ENCODE results near the gene BICRA. TPM values are rescaled to one million over a fixed set of nuclear protein-coding genes. Genes with fewer than 3 reads are reported as not detected.

BICRA gene
- total RNA-seq, 2 experiments from 2014 or later: 4.4 to 16.0 TPM

DNA sequence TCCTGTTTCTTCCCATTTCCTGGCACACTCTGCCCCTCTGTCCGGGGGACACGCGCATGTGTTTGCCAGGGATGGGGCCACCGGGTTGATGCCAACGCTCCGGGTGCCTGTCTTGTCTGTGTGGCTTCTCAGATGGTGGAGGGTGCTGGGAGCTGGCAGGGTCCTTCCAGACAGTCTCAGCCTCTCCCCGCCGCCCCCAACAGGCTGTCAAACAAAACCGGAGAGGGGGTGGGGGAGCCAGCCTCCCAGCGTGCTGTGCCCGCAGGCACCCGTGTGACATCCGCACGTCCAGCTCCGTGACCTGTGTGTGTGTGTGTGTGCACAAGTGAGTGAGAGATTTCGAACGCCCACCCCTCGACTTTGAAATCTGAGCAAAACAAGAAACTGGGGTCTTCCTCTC lies 93.7 kb downstream of the BICRA start:
- peaks cover 36% of the 10 kb centered on the region for H3K36me3 ChIP-seq (ENCODE audit: insufficient read depth, low read length)
- no peak overlapping the region for H3K27ac ChIP-seq (ENCODE audit: low read depth, low read length, poor library complexity, severe bottlenecking)
- no peak overlapping the region for H3K4me2 ChIP-seq (ENCODE audit: low read length)
- no peaks in the 10 kb centered on the region for H3K9me2 ChIP-seq (ENCODE audit: insufficient read depth, low read length)
- ChIA-PET POLR2A (no interaction called here), CTCF (ENCODE audit: unreplicated experiment) (no interaction called here)
- no peaks in the 10 kb centered on the region; the same call in 1 of the 2 replicates for H4K20me1 ChIP-seq (ENCODE audit: insufficient read depth, low read length)
- no peaks in the 10 kb centered on the region for H3K79me2 ChIP-seq (ENCODE audit: insufficient read depth, low read depth, low read length)
- no peak overlapping the region for H3K4me3 ChIP-seq (ENCODE audit: low read depth, low read length, poor library complexity, severe bottlenecking)
- no peaks in the 10 kb centered on the region for H3K9me3 ChIP-seq (ENCODE audit: low read length)
- peaks cover 4% of the 10 kb centered on the region for H3K4me1 ChIP-seq (ENCODE audit: insufficient read depth, low read length, poor library complexity, severe bottlenecking)
- TF ChIP-seq, protein P1, sequence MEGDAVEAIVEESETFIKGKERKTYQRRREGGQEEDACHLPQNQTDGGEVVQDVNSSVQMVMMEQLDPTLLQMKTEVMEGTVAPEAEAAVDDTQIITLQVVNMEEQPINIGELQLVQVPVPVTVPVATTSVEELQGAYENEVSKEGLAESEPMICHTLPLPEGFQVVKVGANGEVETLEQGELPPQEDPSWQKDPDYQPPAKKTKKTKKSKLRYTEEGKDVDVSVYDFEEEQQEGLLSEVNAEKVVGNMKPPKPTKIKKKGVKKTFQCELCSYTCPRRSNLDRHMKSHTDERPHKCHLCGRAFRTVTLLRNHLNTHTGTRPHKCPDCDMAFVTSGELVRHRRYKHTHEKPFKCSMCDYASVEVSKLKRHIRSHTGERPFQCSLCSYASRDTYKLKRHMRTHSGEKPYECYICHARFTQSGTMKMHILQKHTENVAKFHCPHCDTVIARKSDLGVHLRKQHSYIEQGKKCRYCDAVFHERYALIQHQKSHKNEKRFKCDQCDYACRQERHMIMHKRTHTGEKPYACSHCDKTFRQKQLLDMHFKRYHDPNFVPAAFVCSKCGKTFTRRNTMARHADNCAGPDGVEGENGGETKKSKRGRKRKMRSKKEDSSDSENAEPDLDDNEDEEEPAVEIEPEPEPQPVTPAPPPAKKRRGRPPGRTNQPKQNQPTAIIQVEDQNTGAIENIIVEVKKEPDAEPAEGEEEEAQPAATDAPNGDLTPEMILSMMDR (conservative IDR thresholded peaks at IDR 0.05; ENCODE audit: low read length): no peak
- TF ChIP-seq EZH2phosphoT487 (IDR thresholded peaks at IDR 0.05; ENCODE audit: borderline replicate concordance, low read depth, low read length): no peak
- DNase-seq (ENCODE audit: low spot score): no peak
- H2AFZ ChIP-seq (ENCODE audit: low read length): no peak overlapping the region
- intact Hi-C loops (cut with micrococcal nuclease; ENCODE audit: unreplicated experiment): no loop called here
- BruUV-seq (replicated peaks): TSS peak; percentile 94

DNA sequence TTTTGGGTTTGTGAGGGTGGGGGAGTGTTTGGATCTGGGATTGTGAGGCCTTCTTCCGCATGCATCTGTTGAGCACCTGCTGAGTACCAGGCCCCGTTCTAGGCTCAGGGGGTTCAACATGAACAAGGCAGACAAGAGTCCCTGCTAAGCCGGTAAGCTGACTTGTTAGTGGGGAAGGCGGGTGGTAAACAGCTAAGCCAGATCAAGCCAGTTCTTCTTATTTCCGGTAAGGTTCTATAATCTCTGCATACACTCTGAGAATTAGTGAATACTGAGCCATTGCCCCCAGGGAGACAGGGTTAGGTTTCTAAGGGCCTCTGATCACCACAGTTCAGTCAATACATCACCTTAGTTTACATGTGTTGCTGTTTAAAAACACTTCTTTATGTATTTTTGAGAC lies 94.4 kb downstream of the BICRA start:
- no TSS peak for BruUV-seq (replicated peaks)
- intact Hi-C loops (cut with micrococcal nuclease; ENCODE audit: unreplicated experiment): no loop called here
- Histone ChIP-seq H3K4me2 (ENCODE audit: low read length) (no peak overlapping the region), H2AFZ (ENCODE audit: low read length) (no peak overlapping the region), H3K79me2 (ENCODE audit: insufficient read depth, low read depth, low read length) (no peaks in the 10 kb centered on the region), H3K27ac (ENCODE audit: low read depth, low read length, poor library complexity, severe bottlenecking) (no peak overlapping the region), H3K9me3 (ENCODE audit: low read length) (no peaks in the 10 kb centered on the region), H3K4me1 (ENCODE audit: insufficient read depth, low read length, poor library complexity, severe bottlenecking) (no peaks in the 10 kb centered on the region), H3K9me2 (ENCODE audit: insufficient read depth, low read length) (no peaks in the 10 kb centered on the region), H3K36me3 (ENCODE audit: insufficient read depth, low read length) (peaks cover 36% of the 10 kb centered on the region), H3K4me3 (ENCODE audit: low read depth, low read length, poor library complexity, severe bottlenecking) (no peak overlapping the region), H4K20me1 (ENCODE audit: insufficient read depth, low read length) (no peaks in the 10 kb centered on the region; the same call in 1 of the 2 replicates)
- POLR2A ChIA-PET: no interaction called here
- no peak for TF ChIP-seq EZH2phosphoT487 (IDR thresholded peaks at IDR 0.05; ENCODE audit: borderline replicate concordance, low read depth, low read length)
- TF ChIP-seq, protein P1 (conservative IDR thresholded peaks at IDR 0.05; ENCODE audit: low read length): no peak
- CTCF ChIA-PET (ENCODE audit: unreplicated experiment): no interaction called here
- DNase-seq (ENCODE audit: low spot score): no peak

DNA sequence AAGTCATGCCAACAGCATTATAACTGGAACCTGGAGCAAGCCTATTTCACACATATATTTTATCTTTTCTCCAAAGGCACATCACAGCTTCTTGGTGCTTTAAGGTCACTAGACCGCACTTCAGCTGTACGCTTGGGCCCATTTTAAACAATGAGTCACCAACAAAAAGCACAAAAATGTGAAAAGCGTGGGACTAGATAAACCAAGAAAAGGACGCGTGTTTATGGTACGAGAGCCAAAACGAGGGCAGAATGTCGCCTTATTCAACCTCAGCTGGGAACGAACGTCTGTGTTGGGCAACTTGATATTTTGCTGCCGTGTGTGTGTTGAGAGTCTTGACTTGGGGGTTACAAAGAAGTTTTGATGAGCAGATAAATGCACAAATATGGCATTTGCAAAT lies 95.1 kb downstream of the BICRA start:
- Histone ChIP-seq H3K36me3 (ENCODE audit: insufficient read depth, low read length) (peaks cover 29% of the 10 kb centered on the region), H3K9me3 (ENCODE audit: low read length) (no peaks in the 10 kb centered on the region), H3K4me2 (ENCODE audit: low read length) (no peak overlapping the region), H3K27ac (ENCODE audit: low read depth, low read length, poor library complexity, severe bottlenecking) (no peak overlapping the region), H3K79me2 (ENCODE audit: insufficient read depth, low read depth, low read length) (no peaks in the 10 kb centered on the region), H4K20me1 (ENCODE audit: insufficient read depth, low read length) (no peaks in the 10 kb centered on the region; the same call in 1 of the 2 replicates), H3K4me3 (ENCODE audit: low read depth, low read length, poor library complexity, severe bottlenecking) (no peak overlapping the region), H2AFZ (ENCODE audit: low read length) (no peak overlapping the region), H3K4me1 (ENCODE audit: insufficient read depth, low read length, poor library complexity, severe bottlenecking) (no peaks in the 10 kb centered on the region), H3K9me2 (ENCODE audit: insufficient read depth, low read length) (no peaks in the 10 kb centered on the region)
- POLR2A ChIA-PET: no interaction called here
- no TSS peak for BruUV-seq (replicated peaks)
- TF ChIP-seq EZH2phosphoT487 (IDR thresholded peaks at IDR 0.05; ENCODE audit: borderline replicate concordance, low read depth, low read length): no peak
- CTCF ChIA-PET (ENCODE audit: unreplicated experiment): no interaction called here
- intact Hi-C loops (cut with micrococcal nuclease; ENCODE audit: unreplicated experiment): no loop called here
- no peak for DNase-seq (ENCODE audit: low spot score)
